ENCODE data around the gene GOT1. TPM values are rescaled to one million over a fixed set of nuclear protein-coding genes. Genes with fewer than 3 reads are reported as not detected.

The GOT1 gene
- total and polyA plus RNA-seq, 8 donors, result 26.5 to 32.5 (median 29.5) TPM

DNA sequence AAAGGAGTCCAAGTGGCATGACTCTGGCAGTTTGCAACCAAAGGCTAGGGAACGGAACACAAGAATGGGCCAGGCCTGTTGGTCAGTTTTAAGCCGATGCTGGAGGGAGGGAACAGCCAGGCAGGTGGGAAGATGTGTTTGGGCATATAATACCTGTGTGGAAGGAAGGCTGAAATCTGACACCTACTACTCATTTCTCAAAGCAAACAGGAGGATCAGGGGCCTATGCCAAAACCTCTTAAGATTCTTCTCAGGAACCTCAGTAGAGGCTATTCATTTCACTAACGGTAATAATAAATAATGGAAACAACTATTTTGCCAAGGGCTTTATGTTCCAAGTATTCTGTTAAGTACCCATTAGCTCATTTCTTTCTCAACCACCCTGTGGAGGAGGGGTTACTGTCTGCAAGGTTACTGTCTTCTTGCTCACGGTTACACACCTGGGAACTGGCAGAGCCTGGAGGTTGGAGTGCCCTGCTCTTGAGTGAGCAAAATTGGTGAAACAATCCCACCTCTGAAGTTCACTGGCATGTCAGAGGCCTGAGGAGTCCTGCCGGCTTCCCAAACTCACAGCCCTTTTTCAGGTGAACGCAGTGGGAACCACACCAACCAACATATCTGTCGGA lies 35.5 kb downstream of the GOT1 start:
- no peak overlapping the region for H3K27ac ChIP-seq
- H3K4me1 ChIP-seq, result peaks cover 4 to 7% of the 10 kb centered on the region in 2 donors
- H3K27me3 ChIP-seq, result no peaks in the 10 kb centered on the region
- DNase-seq (peak in 2 of 4 donors; percentile 18 to 40), ATAC-seq (peak; percentile 82)
- intact Hi-C loops (cut with DNase I), result loop anchor here in 1 of 2 donors (5.0 kb wide), 1 partner anchor 217 kb away; no protein-coding TSS in a partner anchor
- peaks cover 0 to 32% of the 10 kb centered on the region in 2 donors for H3K36me3 ChIP-seq
- H3K4me3 ChIP-seq, result no peak overlapping the region
- TF ChIP-seq, protein P1, sequence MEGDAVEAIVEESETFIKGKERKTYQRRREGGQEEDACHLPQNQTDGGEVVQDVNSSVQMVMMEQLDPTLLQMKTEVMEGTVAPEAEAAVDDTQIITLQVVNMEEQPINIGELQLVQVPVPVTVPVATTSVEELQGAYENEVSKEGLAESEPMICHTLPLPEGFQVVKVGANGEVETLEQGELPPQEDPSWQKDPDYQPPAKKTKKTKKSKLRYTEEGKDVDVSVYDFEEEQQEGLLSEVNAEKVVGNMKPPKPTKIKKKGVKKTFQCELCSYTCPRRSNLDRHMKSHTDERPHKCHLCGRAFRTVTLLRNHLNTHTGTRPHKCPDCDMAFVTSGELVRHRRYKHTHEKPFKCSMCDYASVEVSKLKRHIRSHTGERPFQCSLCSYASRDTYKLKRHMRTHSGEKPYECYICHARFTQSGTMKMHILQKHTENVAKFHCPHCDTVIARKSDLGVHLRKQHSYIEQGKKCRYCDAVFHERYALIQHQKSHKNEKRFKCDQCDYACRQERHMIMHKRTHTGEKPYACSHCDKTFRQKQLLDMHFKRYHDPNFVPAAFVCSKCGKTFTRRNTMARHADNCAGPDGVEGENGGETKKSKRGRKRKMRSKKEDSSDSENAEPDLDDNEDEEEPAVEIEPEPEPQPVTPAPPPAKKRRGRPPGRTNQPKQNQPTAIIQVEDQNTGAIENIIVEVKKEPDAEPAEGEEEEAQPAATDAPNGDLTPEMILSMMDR (IDR thresholded peaks at IDR 0.05), result no peak
- no peaks in the 10 kb centered on the region for H3K9me3 ChIP-seq

- no peak overlapping the region for H3K4me3 ChIP-seq
- DNase-seq, result no peak
- H3K9me3 ChIP-seq, result no peaks in the 10 kb centered on the region
- intact Hi-C loops (cut with DNase I), result loop anchor here in 1 of 2 donors (5.0 kb wide), 1 partner anchor 218 kb away; no protein-coding TSS in a partner anchor
- peaks cover 4 to 7% of the 10 kb centered on the region in 2 donors for H3K4me1 ChIP-seq
- no peak overlapping the region for H3K27ac ChIP-seq
- ATAC-seq, result peak; percentile 27
- peaks cover 0 to 26% of the 10 kb centered on the region in 2 donors for H3K36me3 ChIP-seq
- TF ChIP-seq, protein P1 (IDR thresholded peaks at IDR 0.05), result no peak
- no peaks in the 10 kb centered on the region for H3K27me3 ChIP-seq
These were observed 36.2 kb downstream of the GOT1 start for GRCh38 chr10:99394256-99394655.

DNA sequence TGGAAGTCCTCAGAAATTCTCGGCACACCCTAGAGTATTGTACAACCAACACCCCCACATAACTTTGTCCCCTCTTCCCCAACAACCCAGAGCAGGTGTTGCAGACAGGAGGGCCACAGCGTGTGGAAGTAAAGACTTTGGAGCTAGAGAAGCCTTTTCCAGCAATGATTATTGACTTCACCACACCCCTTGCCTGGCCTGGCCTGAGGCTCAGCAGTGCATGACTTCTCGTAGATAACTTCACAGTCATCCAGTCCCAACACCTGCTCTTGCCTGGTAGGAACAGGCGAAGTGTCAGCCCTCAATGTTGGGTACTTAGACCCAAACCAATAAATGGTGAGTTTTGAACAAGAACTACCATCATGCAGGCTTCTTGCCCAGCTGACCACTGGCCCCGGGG lies 36.7 kb downstream of the GOT1 start:
- H3K9me3 ChIP-seq, result no peaks in the 10 kb centered on the region
- H3K27ac ChIP-seq, result no peak overlapping the region
- no peak overlapping the region for H3K4me3 ChIP-seq
- ATAC-seq (no peak), DNase-seq (no peak)
- TF ChIP-seq, protein P1 (IDR thresholded peaks at IDR 0.05), result no peak
- peaks cover 4 to 7% of the 10 kb centered on the region in 2 donors for H3K4me1 ChIP-seq
- H3K27me3 ChIP-seq, result no peaks in the 10 kb centered on the region
- H3K36me3 ChIP-seq, result peaks cover 0 to 20% of the 10 kb centered on the region in 2 donors
- intact Hi-C loops (cut with DNase I), result loop anchor here in 1 of 2 donors (5.0 kb wide), 1 partner anchor 219 kb away; no protein-coding TSS in a partner anchor

DNA sequence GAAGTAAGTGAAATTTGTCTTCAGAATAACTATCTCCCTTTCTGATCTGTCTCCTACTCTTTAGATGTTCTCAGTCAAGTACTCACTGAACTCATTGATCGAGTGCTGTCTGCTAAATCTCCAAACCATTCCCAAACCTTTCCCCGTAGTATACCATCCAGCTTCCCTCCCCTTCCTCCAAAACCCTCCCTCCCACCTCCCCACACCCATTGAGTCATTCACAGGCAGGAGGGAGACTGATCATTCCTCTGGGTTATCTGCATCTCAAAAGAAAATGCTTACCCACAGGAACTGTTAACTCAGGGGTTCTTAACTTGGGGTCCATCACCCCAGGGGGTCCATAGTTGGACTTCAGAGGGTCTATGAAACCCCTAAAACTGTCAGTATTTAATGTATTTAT lies 37.4 kb downstream of the GOT1 start:
- no peak overlapping the region for H3K27ac ChIP-seq
- no peaks in the 10 kb centered on the region for H3K27me3 ChIP-seq
- H3K4me1 ChIP-seq, result peaks cover 4 to 7% of the 10 kb centered on the region in 2 donors
- ATAC-seq, result no peak
- H3K36me3 ChIP-seq, result peaks cover 0 to 15% of the 10 kb centered on the region in 2 donors
- H3K9me3 ChIP-seq, result no peaks in the 10 kb centered on the region
- TF ChIP-seq, protein P1 (IDR thresholded peaks at IDR 0.05), result no peak
- intact Hi-C loops (cut with DNase I), result loop anchor here in 1 of 2 donors (5.0 kb wide), 1 partner anchor 219 kb away; no protein-coding TSS in a partner anchor
- no peak overlapping the region for H3K4me3 ChIP-seq
- no peak for DNase-seq

GRCh38 chr10:99391346-99391745 lies 39.1 kb downstream of the GOT1 start:
- H3K36me3 ChIP-seq, result no peaks in the 10 kb centered on the region
- DNase-seq (no peak), ATAC-seq (no peak)
- no peaks in the 10 kb centered on the region for H3K9me3 ChIP-seq
- H3K4me1 ChIP-seq, result peaks cover 4 to 6% of the 10 kb centered on the region in 2 donors
- H3K27me3 ChIP-seq, result no peaks in the 10 kb centered on the region
- intact Hi-C loops (cut with DNase I), result loop anchor here in 1 of 2 donors (5.0 kb wide), 1 partner anchor 221 kb away; no protein-coding TSS in a partner anchor
- TF ChIP-seq, protein P1 (IDR thresholded peaks at IDR 0.05), result no peak
- H3K4me3 ChIP-seq, result no peak overlapping the region
- H3K27ac ChIP-seq, result no peak overlapping the region

All from left lung (tissue), 10 donors.